MM.1S (cell line): Measurements from ENCODE around the gene TGFBR2.

Source experiments
- DNase-seq: peaks from one replicate; pipeline ENCODE4 v3.0.0-alpha.2; 2015
- H2AFZ ChIP-seq: fragments of 300-600 bp; sonication (generic); 2 replicates; pipeline ENCODE4 v1.6.0; 2016; ENCODE audit warnings: antibody characterized with exemption, low read length
- H3F3A ChIP-seq: fragments of 300-600 bp; sonication (generic); 2 replicates; pipeline ENCODE4 v1.6.1; 2016; ENCODE audit warnings: mild to moderate bottlenecking, antibody characterized with exemption, low read length, moderate library complexity, mixed read lengths; ENCODE audit not compliant: insufficient read depth
- H3K27ac ChIP-seq: fragments of 300-600 bp; sonication (generic); 2 replicates; pipeline ENCODE4 v1.5.1; 2016; ENCODE audit warnings: mild to moderate bottlenecking, low read length
- H3K27me3 ChIP-seq: fragments of 300-600 bp; sonication (generic); replicated peaks from 2 replicates; pipeline ENCODE4 v1.6.0; 2016; ENCODE audit warnings: low read length; ENCODE audit not compliant: insufficient read depth
- H3K36me3 ChIP-seq: fragments of 300-600 bp; sonication (generic); replicated peaks from 2 replicates; pipeline ENCODE4 v1.6.1; 2016; ENCODE audit warnings: mild to moderate bottlenecking, low read length, mixed read lengths; ENCODE audit not compliant: insufficient read depth
- H3K4me1 ChIP-seq: fragments of 300-600 bp; sonication (generic); 2 replicates; pipeline ENCODE4 v1.6.1; 2016; ENCODE audit warnings: low read length, mixed read lengths
- H3K4me2 ChIP-seq: fragments of 300-600 bp; sonication (generic); 2 replicates; pipeline ENCODE4 v1.6.0; 2016; ENCODE audit warnings: low read depth, low read length
- H3K4me3 ChIP-seq: fragments of 300-600 bp; sonication (generic); 2 replicates; pipeline ENCODE4 v1.5.1; 2016; ENCODE audit warnings: low read length, mixed read lengths
- H3K79me2 ChIP-seq: fragments of 300-600 bp; sonication (generic); 2 replicates; pipeline ENCODE4 v1.6.1; 2016; ENCODE audit warnings: mixed run types, low read length, mixed read lengths
- H3K9ac ChIP-seq: fragments of 300-600 bp; sonication (generic); 2 replicates; pipeline ENCODE4 v1.6.1; 2016; ENCODE audit warnings: low read length, mixed read lengths
- H3K9me2 ChIP-seq: fragments of 300-600 bp; sonication (generic); replicated peaks from 2 replicates; pipeline ENCODE4 v1.6.1; 2016; ENCODE audit warnings: mild to moderate bottlenecking, low read length, mixed read lengths; ENCODE audit not compliant: insufficient read depth
- H3K9me3 ChIP-seq: fragments of 300-600 bp; sonication (generic); replicated peaks from 2 replicates; pipeline ENCODE4 v1.6.1; 2016; ENCODE audit warnings: mild to moderate bottlenecking, low read length, mixed read lengths; ENCODE audit not compliant: insufficient read depth
- H4K20me1 ChIP-seq: fragments of 300-600 bp; sonication (generic); 2 replicates; pipeline ENCODE4 v1.6.1; 2016; ENCODE audit warnings: mild to moderate bottlenecking, low read length, moderate library complexity, mixed read lengths; ENCODE audit not compliant: insufficient read depth
- CTCF ChIP-seq: fragments of 300-600 bp; sonication (generic); IDR thresholded peaks from 2 replicates; pipeline ENCODE4 v1.5.1; 2016; ENCODE audit warnings: antibody characterized with exemption, low read length, mixed read lengths
- EZH2 ChIP-seq: fragments of 300-600 bp; sonication (generic); optimal IDR thresholded peaks from 2 replicates; pipeline ENCODE3; 2017; ENCODE audit warnings: low read depth, mild to moderate bottlenecking, antibody characterized with exemption, low read length, mixed read lengths
- EZH2phosphoT487 ChIP-seq: fragments of 300-600 bp; sonication (generic); IDR thresholded peaks from 2 replicates; pipeline ENCODE4 v1.6.1; 2018; ENCODE audit warnings: antibody characterized with exemption, low read length

Gene TGFBR2

GRCh38 chr3:30683769-30684168 lies 77.4 kb downstream of the TGFBR2 start:
- no peak overlapping the region for H3K4me3 ChIP-seq
- H3K9ac ChIP-seq = no peak overlapping the region
- no peaks in the 10 kb centered on the region for H3K4me1 ChIP-seq
- H3K27me3 ChIP-seq = no peaks in the 10 kb centered on the region
- no peak for DNase-seq
- no peaks in the 10 kb centered on the region for H3K36me3 ChIP-seq
- H3K79me2 ChIP-seq = no peaks in the 10 kb centered on the region
- no peaks in the 10 kb centered on the region for H4K20me1 ChIP-seq
- no peak overlapping the region for H3K27ac ChIP-seq
- no peaks in the 10 kb centered on the region for H3F3A ChIP-seq
- no peaks in the 10 kb centered on the region for H3K9me3 ChIP-seq
- no peak overlapping the region for H2AFZ ChIP-seq
- no peak overlapping the region for H3K4me2 ChIP-seq
- TF ChIP-seq EZH2phosphoT487 = no peak
- no peak for TF ChIP-seq CTCF
- no peak for TF ChIP-seq EZH2
- no peaks in the 10 kb centered on the region for H3K9me2 ChIP-seq

DNA sequence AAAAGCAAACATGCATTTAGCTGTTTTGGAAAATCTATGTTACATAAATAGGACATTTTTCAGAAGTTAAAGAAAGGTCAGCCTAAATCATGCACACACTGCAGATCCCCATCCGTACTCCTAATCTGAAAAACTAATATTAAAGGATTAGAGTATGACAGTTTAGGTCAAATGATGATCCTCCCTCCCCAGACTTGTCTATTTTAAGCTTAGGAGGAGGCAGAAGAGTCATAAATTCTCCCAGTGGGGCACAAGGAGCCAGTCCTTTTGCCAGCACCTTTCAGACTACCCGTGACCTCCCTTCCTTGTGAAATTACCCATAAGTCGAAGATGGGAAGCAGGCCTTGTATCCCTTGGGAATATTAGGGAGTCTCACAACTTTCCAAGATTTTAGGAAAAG lies 78.0 kb downstream of the TGFBR2 start:
- Histone ChIP-seq H4K20me1 (no peaks in the 10 kb centered on the region), H3K36me3 (no peaks in the 10 kb centered on the region), H3K4me1 (no peaks in the 10 kb centered on the region)

DNA sequence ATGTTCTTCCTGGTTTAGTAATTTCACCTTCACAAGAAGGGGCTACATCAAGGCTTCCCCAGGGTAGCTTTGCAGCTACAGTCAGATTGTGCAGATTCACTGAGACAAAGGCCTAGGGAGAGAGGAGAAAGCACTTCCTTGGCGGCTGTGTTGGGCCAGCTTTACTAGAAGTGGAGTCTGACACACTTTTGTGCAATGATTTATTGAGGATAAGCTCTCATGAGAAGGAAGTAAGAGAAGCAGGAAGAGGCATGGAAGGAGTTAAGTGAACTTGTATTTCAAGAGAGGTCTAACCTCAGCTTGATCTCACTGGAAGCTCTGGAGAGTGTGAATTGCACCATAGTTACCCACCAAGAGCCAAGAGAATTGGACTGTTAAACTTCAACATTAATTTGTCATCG lies 78.9 kb downstream of the TGFBR2 start:
- Histone ChIP-seq H3K9me2 (no peaks in the 10 kb centered on the region), H3F3A (no peaks in the 10 kb centered on the region), H3K79me2 (no peaks in the 10 kb centered on the region), H3K4me3 (no peak overlapping the region), H3K4me1 (no peaks in the 10 kb centered on the region), H2AFZ (no peak overlapping the region), H3K9ac (no peak overlapping the region), H3K27me3 (no peaks in the 10 kb centered on the region), H3K9me3 (no peaks in the 10 kb centered on the region), H3K27ac (no peak overlapping the region), H4K20me1 (no peaks in the 10 kb centered on the region), H3K36me3 (no peaks in the 10 kb centered on the region), H3K4me2 (no peak overlapping the region)
- TF ChIP-seq EZH2 (no peak), EZH2phosphoT487 (no peak), CTCF (no peak)
- no peak for DNase-seq

More for the DNA sequence above, 78.0 kb downstream of the TGFBR2 start:
- Histone ChIP-seq H3K9me2 (no peaks in the 10 kb centered on the region), H2AFZ (no peak overlapping the region), H3K79me2 (no peaks in the 10 kb centered on the region), H3K27me3 (no peaks in the 10 kb centered on the region), H3F3A (no peaks in the 10 kb centered on the region), H3K9me3 (no peaks in the 10 kb centered on the region), H3K27ac (no peak overlapping the region), H3K4me2 (no peak overlapping the region), H3K9ac (no peak overlapping the region), H3K4me3 (no peak overlapping the region)
- no peak for TF ChIP-seq EZH2
- TF ChIP-seq CTCF = no peak
- no peak for TF ChIP-seq EZH2phosphoT487
- DNase-seq = no peak
